ENCODE results near the gene ZMAT3.

DNA sequence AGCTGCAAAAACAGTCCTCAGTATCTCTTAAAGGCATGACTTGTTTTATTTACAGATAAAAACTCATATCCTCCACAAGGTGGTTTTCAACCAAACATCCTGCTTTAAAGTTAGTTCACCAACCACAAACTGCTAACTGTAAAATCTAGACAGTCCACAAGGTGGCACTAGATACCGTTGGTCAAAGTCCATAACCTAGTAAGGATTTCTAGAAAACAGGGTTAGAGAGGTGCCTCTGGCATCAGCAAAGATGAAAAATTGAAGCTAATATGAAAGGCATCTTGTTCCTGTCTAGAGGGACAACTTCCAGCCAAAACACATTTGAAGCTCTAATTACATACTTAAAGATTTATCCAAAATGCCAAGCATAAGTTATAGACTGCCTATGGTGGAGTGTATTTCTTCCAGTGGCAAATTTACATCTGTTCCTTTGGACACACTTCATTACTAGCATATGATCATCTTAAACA, 56.0 kb downstream of the ZMAT3 start:
- TF ChIP-seq ZNF274 (IDR thresholded peaks at IDR 0.05; ENCODE audit: low read depth, low read length) (no peak), YY1 (IDR thresholded peaks at IDR 0.05; ENCODE audit: insufficient read depth, insufficient read length) (no peak), SUZ12 (IDR thresholded peaks at IDR 0.05; ENCODE audit: extremely low read depth, insufficient read depth, insufficient read length) (no peak)

Measured in NT2/D1 (cell line).